GM12872 (cell line): ENCODE measurements around the gene TXNDC12.

Source experiments
- CTCF ChIP-seq: IDR thresholded peaks from 3 replicates; pipeline ENCODE4 v1.5.1; 2011; ENCODE audit warnings: low read depth, mild to moderate bottlenecking, low read length, moderate library complexity; ENCODE audit not compliant: insufficient read depth

The TXNDC12 gene

DNA sequence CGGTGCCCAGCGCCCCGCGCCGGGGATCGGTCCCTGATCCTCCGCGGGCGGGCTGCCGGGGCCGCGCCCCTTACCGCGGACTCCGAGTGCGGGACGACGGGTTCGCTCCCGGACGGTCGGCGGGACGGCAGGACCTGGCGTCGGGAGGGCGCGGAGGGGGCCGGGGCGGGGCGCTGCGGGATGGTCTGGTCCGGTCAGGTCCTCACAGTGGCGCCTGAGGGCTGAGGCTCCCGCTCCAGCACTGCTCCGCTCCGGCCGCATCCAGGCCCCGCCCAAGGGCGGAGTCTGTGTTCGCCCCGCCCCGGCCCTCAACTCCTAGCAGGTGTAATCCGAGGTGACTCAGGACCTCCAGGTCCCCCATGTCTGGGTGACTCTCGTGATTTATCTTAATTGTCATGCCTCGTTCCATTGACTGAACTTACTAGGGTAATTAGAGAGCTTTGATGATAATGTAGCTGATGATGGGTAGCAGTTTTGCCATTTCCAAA, 64.5 kb downstream of the TXNDC12 start, which contains the start of gene RAB3B:
Gene RAB3B, minus strand, starts transcription at position 223 of the 488 bp plus-strand sequence. CDS start 13,583 bp downstream, outside the sequence.
- no peak for TF ChIP-seq CTCF

DNA sequence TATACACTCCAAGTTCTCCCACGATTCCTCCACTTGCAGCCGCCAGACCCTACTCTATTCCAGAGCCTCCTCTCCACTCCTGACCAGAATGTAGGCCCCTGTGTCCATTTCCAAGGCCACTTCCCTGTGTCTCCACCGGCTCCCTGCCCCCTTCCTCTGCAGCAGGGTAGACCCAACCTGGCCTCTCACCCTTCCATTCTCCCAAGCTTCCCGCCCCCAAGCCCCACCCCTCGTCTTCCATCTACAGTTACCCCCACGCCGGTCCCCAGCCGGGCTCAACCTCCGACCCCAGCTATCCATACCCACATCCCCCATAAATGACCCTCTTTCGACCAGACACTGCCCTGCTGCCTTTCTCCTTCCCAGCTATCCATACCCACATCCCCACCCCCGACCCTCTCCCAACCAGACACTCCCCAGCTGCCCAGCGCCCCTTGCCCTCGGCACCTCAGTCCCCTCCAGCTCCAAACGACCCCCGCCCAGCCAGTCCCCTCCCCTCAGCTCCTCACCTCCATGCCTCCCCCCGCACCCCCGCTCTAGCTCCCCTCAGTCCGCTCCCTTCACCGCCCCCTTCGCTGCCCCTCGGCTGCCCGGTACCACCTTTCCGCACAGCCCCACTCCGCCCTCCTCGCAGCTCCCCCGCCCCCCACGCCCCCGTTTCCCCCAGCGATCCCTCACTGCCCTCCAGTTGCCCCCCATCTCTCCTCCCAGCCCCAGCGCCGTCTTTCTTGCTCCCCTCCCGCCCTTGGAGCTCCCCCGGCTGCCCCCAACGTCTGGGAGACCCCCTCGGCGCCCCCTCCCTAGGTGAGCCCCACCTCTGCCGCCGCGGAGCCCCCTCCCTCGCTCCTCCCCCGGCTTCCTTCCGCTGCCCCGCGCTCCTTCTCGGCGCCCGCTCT, 65.2 kb downstream of the TXNDC12 start:
- no peak for TF ChIP-seq CTCF

GRCh38 chr1:51988254-51988653, 66.7 kb downstream of the TXNDC12 start:
- no peak for TF ChIP-seq CTCF

DNA sequence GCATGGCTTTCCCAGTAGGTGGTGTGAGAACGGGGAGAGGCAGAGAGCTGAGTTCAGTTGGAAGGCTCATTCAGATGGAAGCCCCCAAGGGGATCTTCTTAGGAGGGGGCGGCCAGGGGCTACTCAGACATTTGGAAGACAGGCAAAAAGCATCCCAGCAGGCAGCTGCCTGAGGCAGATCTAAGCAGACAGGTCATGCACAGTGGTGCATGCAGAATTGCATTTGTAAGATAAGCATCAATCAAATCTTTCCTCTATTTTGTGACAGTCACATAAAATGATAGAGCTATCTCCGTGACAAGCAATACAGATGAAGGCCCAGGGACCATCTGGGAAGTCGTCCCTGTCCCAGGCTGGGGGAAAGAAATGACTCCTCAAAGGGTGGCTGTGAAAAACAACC, 68.3 kb downstream of the TXNDC12 start:
- no peak for TF ChIP-seq CTCF

DNA sequence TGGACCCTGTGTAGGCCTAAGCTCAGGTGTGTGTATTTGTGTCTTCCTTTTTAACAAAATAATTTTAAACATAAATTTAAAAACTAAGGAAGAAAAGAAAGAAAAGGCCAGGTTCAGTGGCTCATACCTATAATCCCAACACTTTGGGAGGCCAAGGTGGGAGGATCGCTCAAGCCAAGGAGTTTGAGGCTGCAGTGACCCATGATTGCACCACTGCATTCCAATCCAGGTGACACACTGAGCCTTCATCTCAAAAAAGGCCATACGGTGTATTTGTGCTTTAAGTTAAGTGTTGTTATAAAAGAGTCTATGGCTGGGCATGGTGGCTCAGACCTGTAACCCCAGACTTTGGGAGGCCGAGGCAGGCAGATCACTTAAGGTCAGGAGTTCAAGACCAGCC, 72.8 kb downstream of the TXNDC12 start:
- TF ChIP-seq CTCF, result no peak

DNA sequence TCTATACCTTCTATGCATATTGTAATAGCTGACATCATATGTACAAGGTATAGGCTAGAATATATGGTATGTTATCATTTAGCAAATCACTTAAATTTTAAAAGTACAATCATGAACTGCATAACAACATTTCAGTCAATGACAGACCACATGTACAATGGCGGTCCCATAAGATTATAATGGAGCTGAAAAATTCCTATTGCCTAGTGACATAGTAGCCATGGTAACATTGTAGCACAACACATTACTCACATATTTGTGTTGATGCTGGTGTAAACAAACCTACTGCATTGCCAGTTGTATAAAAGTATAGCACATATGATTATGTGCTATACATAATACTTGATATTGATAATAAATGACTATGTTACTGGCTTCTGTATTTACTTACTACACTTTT, 73.4 kb downstream of the TXNDC12 start:
- TF ChIP-seq CTCF, result no peak

DNA sequence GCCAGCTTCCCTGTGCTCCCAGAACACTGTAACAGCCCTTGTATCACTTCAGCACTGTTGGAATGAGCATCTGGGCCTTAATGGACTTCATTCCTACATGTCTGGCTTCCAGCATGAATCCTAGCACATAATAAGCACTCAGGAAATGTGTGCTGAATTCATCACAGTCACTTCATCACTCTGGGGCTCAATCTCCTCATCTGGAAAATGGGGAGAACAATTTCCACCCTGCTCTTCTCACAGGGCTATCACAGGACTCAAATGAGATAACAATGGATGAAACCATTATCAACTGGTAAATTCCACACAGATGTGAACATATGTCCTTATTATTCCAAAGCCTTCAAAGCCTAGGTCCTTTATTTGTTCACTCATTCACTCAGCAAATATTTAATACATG, 76.9 kb downstream of the TXNDC12 start:
- no peak for TF ChIP-seq CTCF
